Measurements from ENCODE around the gene MED14. TPM values are rescaled to one million over a fixed set of nuclear protein-coding genes. Genes with fewer than 3 reads are reported as not detected.

The MED14 gene
- 16.2 and 20.1 TPM in 2 replicates for total RNA-seq

DNA sequence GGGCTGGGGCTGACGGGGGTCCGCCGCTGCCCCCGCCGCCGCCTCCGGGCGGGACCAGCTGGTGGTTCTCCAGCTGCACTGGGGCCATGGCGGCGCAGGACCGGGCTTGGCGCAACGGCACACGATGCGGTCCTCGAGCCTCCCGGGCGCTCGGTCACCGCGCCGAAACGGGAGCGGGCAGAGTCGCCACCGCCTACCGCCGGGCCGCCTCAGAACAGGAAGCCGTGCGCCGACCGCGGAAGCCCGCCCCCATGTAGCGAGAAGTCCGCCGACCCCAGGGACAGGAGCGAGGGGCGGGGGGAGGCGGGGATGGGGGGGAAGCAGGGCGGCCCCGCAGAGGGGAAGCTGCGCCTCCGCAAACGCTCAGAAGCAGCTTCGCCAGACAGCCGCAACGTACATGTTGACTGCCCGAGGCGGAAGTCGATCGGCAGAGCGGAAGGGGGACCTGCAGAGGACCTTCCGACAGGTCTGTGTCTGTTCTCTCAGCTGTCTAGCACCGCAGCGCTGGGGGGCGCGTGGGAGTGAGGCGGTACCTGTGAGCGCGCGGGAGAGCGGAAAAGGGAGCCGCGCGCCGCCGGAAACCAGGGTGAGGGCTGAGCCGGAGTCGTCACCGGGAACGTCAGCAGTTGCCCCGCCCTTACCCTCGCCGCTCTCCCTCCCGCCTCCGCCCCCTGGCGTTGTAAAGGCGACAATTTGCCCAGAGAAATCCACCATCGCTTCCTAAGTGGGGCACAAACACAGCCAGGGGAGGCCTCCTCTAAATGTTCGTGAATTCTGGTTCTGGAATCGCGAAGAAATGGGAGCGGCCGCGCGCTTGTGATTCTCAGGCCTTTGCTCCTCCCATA is at the start of gene MED14:
MED14 (minus strand) TSS at position 218 of the 845 bp plus-strand sequence; CDS start at position 88, 130 bp downstream.

DNA sequence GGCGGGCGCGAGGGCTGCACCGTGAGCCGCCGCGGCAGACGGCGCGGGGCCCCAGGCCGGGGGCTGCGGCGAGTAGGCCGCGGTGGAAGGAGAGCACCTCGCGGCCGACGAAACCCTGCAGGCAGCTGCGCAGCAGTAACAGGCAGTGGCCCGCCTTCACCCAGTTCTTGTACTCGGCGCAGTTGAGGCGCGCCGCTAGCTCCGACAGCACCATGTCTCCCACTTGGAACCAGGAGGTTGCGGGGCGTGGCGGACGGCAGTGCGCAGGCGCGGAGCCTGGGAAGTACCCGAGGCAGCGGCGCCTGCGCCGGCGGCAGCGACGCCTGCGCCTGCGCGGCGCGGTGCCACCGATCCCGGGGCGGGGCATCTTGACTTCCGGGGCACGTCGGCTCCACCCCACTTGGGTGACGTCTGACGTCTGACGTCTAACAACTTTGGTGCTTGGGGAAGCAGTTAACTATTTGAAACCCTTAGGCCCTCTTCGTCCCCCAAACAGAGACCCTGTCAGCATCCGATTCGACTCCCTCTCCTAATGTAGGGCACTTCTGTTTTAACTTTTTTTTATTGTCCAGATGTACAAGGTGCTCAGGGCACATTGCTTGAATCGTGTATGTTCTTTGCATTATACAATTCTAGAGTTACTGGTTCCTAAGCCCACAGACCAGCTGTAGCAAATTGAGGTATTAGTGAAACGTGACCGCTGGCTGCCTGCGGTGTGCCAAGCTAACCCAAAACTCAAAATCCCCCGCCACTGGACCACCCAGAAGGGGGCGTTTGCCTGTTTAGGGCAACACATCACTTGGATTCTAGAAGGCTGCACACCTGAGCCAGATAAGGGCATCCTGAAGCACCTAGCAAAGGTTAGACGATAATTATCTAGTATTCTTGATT is 87.8 kb downstream of the MED14 start, which contains the start of gene CXorf38:
CXorf38 (minus strand) TSS at position 255 of the 891 bp plus-strand sequence; CDS start at position 214, 41 bp downstream.

DNA sequence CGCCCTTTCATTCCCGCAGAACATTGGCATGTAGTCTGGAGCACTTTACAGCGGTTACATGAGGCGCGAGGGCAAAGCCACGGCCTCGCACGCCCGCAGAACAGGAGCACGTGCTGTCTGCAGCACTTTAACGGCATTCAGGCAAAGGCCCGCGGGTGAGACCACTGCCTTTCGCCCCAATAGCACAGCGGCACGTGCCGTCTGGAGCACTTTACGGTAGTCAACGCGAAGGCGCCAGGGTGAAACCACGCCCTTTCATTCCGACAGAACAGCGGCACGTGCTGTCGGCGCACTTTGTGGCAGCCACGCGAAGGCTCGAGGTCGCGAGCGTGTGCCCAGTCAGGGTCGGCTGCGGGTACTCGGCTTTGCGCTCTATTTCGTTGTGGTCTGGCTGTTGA is 112.2 kb downstream of the MED14 start, which contains the start of gene MPC1L:
MPC1L (plus strand) TSS at position 290 of the 398 bp plus-strand sequence. CDS start 138 bp downstream, outside the sequence.

Other genes with a start within 250 kb of the MED14 start
- 74.9 and 110 TPM in 2 replicates for gene ATP6AP2, start 154.6 kb downstream of the MED14 start, total RNA-seq
- gene MPC1L, start 112.1 kb downstream of the MED14 start, total RNA-seq: not detected in 2 replicates
- gene CXorf38, start 88.0 kb downstream of the MED14 start, total RNA-seq: 12.1 and 16.4 TPM in 2 replicates

Data from subcutaneous preadipocyte (primary cell).